Germinal center (tissue), 1 donor: ENCODE data around the gene SEC62.

Source experiments
- DNase-seq: peaks from one replicate; pipeline ENCODE4 v3.0.0; 2012; ENCODE audit warnings: mixed read lengths, low spot score

SEC62 gene

GRCh38 chr3:169966428-169966950 lies at the start of gene SEC62:
SEC62 (plus strand) TSS chr3:169966807; CDS start chr3:169966823, 16 bp downstream.
- peak; percentile 91 for DNase-seq

GRCh38 chr3:169923189-169923588 lies 43.4 kb upstream of the SEC62 start:
- DNase-seq: no peak

- DNase-seq: no peak
Observed at GRCh38 chr3:169923831-169924230, 42.8 kb upstream of the SEC62 start.

- peak; percentile 58 for DNase-seq
Observed at GRCh38 chr3:169929830-169930519, 36.6 kb upstream of the SEC62 start.

- no peak for DNase-seq
Observed at GRCh38 chr3:169930843-169931242, 35.8 kb upstream of the SEC62 start.

- peak; percentile 70 for DNase-seq
Observed at GRCh38 chr3:169931747-169932520, 34.7 kb upstream of the SEC62 start.

GRCh38 chr3:169939320-169939719 lies 27.3 kb upstream of the SEC62 start:
- no peak for DNase-seq

- DNase-seq: no peak
Observed at GRCh38 chr3:169939751-169940150, 26.9 kb upstream of the SEC62 start.

- peak; percentile 64 for DNase-seq
Observed at GRCh38 chr3:169940470-169941181, 26.0 kb upstream of the SEC62 start.

- peak; percentile 77 for DNase-seq
Observed at GRCh38 chr3:169945313-169945712, 21.3 kb upstream of the SEC62 start.

- DNase-seq: no peak
Observed at GRCh38 chr3:169946336-169946735, 20.3 kb upstream of the SEC62 start.

- no peak for DNase-seq
Observed at GRCh38 chr3:169948559-169949448, 17.8 kb upstream of the SEC62 start.

- no peak for DNase-seq
Observed at GRCh38 chr3:169952045-169952444, 14.6 kb upstream of the SEC62 start.

- DNase-seq: no peak
Observed at GRCh38 chr3:169953462-169954141, 13.0 kb upstream of the SEC62 start.

- DNase-seq: no peak
Observed at GRCh38 chr3:169954142-169954756, 12.4 kb upstream of the SEC62 start.

- no peak for DNase-seq
Observed at GRCh38 chr3:169955406-169955805, 11.2 kb upstream of the SEC62 start.

- no peak for DNase-seq
Observed at GRCh38 chr3:169964176-169964575, 2.4 kb upstream of the SEC62 start.

GRCh38 chr3:169965562-169966427 lies 812 bp upstream of the SEC62 start:
- DNase-seq: no peak
